Hematopoietic multipotent progenitor cell treated with erythropoietin and hydrocortisone succinate and interleukin-3 and kit ligand, for 15 days (in vitro differentiated cells): Measurements from ENCODE around the gene RD3L.
"Not testable (repeated sequence)": the region's sequence is repeated elsewhere in the genome, so short reads cannot be mapped to it uniquely, and the experiment has no call there.

Experiments
- DNase-seq: peaks from one replicate; pipeline ENCODE4 v3.0.0-alpha.2; 2015; ENCODE audit warnings: low spot score

RD3L gene

DNA sequence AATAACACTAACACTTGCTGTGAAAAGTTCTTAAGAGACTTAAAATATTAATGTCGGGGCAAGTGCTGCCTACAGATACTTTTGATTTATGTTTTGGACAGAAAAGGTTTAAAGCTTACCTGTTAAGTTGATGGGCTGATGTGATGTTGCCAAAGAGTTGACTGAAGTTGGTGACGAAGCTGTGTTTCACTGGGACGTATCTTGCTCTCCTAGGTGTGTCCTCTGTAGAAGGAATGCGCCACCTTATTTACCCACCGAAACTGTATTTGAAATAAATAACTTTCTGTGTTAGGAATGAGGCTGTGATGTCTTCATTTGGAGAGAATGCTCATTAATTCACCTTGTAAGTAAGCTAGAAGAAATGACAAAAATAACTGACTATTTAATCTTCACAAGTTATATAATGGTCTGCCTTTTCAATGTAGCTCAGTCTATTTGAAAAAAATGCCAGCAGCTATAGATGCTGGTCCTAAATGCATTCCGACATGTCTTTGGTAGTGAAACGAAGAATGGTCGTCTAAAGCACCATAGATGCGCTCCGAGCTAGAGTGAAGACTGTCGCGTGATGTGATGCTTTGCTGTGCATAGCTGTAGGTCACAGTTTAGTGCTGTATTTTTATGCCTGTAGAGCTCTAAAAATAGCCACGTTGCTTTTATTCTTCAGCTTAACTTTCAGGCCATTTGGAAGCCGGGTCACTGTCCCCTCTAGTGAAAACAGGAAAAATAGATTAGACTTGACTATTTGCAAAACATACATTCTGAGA, at the start of gene RD3L:
TSS of gene RD3L (minus strand) at position 557 of the 764 bp plus-strand sequence. CDS start 834 bp downstream, outside the sequence.
- DNase-seq, result no peak

DNA sequence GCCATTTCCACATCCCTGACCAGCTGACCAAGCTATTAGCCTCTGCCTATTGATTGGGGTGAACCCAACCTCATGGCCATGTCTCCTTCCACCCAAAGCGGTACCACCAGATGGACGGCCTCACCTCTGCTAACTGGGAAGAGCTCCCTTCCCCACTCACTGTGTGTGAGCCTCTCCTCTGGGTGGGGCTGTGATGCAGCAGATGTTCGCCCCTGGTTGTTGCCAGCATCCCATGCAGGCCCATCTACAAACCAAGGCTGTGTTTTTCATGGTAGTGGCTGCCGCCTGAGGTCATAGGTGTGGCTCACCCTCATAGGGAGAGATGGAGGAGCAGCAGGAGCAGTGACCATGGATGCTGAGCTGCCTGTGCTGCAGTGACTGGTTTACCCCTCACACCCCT, 47.6 kb upstream of the RD3L start:
- no peak for DNase-seq

DNA sequence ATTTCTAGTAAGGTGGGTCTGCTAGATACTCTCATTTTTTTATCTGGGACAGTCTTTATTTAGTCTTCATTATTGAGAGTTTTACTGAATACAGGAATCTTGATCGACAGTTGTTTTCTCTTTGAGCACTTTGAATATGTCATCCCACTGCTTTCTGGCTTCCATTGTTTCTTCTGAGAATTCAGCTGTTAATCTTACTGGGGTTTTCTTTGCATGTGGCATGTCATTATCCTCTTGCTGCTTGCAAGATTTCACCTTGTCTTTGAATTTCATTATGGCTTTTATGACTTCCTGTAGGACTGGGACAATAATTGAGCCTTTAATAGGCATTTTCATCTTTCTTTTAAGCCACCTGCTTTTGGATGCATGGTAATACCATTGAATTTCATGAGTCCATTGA, 46.7 kb upstream of the RD3L start:
- no peak for DNase-seq

DNA sequence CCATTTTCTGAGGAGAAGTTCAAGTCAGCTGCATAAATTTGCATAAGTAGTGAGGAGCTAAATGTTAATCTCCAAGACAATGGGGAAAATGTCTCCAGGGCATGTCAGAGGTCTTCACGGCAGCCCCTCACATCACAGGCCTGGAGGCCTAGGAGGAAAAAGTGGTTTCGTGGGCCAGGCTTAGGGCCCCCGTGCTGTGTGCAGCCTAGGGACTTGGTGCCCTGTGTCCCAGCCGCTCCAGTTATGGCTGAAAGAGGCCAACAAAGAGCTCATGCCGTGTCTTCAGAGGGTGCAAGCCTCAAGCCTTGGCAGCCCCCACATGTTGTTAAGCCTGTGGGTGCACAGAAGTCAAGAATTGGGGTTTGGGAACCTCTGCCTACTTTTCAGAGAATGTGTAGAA, 41.9 kb upstream of the RD3L start:
- DNase-seq, result no peak

DNA sequence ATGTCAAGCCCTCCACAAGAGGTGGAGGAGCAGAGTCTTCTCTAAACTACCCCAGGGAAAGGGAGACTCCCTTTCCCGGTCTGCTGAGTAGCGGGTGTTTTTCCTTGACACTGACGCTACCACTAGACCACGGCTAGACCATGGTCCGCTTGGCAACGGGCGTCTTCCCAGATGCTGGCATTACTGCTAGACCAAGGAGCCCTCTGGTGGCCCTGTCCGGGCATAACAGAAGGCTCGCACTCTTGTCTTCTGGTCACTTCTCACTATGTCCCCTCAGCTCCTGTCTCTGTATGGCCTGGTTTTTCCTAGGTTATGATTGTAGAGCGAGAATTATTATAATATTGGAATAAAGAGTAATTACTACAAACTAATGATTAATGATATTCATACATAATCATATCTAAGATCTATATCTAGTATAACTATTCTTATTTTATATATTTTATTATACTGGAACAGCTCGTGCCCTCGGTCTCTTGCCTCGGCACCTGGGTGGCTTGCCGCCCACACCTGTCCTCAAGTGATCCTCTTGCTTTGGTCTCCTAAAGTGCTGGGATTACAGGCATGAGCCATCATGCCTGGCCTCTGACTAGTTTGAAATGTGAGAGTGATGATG, 38.4 kb upstream of the RD3L start:
- not testable (repeated sequence) for DNase-seq

DNA sequence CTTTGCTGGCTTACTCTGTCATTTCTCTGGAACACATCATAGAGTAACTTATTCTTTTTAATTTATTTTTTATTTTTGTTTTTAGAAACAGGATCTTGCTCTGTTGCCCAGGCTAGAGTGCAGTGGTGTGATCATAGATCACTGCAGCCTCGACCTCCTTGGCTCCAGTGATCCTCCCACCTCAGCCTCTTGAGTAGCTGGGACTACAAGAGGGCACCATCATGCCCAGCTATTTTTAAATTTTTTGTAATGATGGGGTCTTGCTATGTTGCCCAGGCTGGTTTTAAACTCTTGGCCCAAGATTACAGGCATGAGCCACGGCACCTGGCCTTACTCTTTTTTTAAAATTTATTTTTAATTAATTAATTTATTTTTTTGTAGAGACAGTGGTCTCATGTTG, 32.2 kb upstream of the RD3L start:
- no peak for DNase-seq

DNA sequence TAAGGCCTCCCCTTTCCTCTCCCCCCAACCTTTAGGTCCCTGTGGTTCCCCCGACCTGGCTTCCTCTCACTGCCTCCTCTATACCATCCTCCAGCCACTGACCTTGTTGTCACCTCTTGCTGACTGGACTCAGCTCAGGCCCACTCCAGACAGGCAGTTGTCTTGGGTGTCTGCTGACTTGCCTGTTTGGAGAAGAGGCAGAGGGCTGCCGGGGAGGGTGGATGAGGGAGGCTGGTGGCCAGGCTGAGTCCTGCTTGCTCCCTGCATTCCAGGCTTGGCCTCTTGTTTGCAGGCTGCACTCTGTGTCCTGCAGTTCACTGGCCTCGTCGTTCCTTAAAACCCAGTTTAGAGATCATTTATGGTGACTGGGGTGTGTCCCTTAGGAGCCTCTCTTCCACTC, 31.0 kb upstream of the RD3L start:
- DNase-seq, result no peak

DNA sequence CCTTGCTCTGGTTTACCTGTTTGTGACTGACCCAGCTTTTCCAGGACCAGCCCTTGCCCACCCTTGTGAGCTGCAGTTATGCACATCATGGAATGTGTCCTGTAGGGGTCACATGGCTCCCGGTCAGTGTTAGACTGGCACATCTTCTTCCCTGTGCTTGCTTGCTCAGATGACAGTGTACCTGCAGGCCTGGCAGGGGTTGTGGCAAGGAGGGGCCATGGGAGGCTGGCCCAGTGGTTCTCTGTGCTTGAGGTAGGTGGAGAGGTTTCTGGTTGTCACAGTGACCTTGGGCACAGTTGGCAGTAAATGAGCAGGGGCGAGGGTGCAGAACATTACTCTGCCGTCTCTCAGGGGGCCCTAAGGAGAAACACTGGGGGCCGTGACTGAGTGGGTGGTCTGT, 27.6 kb upstream of the RD3L start:
- DNase-seq, result no peak

DNA sequence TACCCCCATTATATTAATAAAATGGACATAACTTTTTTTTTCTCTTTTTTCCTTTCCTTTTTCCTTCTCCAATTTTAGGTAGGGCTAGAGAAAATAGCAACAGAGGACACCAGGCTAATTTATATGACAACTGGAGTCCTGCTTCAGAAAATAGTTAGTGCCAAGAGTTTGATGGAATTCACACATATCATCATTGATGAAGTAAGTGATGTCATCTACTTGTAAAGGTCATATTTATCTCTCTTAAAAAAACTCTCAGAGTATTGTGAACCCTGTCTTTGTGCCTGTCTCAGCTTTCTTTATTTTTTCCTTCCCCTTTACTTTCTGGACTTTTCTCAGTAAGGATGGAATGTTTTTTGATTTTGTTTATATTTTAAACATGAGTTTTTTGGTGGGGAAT, 24.3 kb upstream of the RD3L start:
- no peak for DNase-seq

DNA sequence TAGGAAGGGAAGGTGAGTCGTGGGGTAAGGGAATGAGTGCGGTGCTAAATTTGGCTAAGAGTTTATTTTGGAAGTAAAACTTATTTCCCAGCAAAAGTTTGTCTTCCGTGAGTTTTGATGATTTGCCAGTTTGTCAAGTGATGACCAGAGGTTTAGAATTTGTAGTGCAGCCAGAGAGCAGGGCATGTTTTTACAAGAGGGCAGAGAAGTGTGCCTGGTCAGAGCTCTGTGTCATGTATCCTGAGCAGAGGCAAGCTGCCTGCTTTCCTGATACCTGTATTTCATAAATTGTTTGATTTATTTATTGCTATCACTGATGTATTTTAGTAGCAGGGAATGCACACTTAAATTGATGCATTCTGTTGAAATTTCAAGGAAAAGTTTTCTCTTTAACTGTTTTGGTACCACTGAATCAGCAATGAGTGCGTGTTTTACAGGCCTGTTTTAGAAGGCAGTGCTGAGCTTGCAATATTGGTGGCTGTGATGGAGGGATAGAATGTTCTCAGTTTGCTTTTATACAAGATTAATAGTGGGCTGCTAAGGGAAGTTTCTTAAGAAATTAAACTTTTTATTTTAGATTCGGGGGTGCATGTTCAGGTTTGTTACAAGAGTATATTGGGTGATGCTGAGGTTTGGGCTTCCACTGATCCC, 19.7 kb upstream of the RD3L start:
- DNase-seq, result no peak

DNA sequence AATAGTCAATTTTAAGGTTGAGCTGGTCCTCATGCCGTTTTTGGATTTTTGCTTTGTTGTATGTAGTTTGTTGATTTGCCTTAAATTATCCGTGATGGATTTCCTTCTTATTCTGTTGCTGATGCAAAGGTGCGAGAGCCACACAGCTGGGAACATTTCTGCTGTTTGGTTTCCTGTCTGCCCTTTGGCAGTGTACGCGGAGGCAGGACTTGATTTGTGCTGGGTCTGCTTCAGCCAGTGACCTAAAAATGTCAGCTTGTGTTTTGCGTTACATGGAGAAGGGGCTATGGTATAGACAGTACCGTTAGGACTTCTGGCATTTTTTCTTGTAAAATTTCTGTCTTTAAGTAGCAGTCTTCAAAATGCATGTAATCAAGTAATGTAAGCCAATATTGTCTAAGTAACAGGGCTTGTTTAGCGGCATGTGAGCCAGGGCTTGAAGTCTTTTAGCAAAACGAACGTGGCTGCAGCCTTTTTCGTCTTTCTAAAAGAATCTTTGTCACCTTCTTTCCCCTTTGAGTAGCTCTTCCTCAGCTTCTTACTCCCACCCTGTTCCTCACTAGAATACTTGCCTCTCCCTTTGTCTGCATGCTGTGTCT, 18.2 kb upstream of the RD3L start:
- no peak for DNase-seq

DNA sequence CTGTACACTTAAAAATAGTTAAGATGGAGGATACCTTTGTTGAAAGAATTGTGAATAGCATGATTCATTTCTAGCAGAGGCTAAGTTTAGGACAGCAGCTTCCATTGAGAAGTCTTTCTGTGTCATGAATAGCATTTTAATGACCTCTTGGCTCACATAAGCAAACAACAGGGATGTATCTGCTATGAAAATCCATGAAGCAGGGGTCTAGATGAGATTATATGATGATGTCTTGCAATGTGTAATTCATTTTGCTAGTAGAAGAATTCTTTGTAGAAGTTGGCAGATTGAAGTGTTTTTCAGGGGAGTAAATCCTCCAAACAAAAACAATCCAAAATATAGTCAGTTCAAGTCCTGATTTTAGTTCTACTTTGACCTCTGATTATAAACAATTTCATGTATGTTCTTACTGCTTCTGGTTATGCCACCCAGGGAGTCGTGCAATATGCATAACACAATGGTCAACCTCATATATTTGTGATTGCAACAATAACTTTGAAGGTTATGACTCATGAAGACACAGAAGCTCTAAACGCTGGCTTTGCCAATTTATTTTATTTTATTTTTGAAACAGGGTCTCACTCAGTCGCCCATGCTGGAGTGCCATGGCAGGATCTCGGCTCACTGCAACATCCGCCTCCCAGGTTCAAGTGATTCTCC, 6.9 kb upstream of the RD3L start:
- DNase-seq, result no peak

DNA sequence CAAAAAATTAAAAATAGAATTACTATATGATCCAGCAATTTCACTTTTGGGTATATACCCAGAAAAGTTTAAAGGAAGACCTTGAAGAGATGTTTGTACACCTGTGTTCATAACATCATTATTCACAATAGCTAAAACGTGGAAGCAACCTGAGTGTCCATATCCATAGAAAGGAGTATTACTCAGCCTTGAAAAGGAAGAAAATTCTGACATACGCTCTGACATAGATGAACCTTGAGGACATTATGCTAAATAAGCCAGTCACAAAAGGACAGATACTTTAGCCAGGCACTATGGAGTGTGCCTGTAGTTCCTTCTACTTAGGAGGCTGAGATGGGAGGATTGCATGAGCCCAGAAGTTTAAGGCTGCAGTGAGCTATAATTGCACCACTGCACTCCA, 6.1 kb upstream of the RD3L start:
- DNase-seq, result no peak

DNA sequence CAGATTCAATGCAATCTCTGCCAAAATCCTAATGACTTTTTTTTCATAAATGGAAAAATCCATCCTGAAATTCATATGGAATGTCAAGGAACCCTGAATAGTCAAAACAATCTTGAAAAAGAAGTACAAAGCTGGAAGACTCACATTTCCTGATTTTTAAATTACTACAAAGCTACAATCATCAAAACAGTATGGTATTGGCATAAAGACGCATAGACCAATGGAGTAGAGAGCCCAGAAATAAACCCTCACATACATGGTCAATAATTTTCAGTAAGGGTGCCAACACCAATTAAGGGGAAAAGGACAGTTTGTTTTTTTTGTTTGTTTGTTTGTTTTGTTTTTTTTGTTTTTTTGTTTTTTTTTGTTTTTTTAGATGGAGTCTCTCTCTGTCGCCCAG, 4.6 kb upstream of the RD3L start:
- DNase-seq, result no peak

DNA sequence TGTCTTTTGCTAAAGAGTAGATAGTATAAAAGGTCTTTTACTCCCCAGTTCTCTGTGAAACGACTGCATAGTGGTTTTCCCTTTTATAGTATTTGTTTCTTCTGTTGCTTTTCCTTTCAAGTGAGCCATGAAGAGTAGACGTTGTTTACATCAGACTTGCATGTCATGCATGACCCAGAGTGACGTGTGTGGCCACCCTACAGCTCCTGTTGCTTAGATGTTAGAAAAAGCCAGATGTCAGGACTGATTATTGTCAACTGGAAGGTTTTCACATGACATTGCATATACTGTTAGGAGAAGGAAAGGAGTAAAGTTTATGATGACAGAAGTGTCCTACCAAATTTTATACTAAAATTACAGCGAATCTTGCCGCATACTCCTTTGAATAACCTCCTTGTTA, 1.3 kb upstream of the RD3L start:
- DNase-seq, result peak; percentile 83

DNA sequence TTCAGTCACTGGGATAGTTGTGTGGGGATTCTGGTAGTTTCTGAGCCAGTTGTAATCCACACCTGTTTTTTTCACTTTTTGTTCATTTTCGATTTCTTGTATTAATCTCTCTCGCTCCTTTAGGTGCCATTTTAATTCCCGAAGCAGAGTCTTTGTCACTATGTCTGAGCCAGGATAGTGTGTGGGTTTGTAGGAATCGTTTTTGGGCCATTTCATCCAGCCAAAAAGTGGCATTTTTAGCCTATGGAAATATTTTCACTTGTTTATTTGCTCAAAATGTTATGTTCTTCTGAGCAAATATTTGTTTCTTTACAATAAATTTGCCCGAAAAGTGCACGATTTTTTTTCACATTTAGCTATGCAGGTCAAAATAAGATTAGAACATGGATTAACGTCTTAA, 867 bp downstream of the RD3L start:
- no peak for DNase-seq

DNA sequence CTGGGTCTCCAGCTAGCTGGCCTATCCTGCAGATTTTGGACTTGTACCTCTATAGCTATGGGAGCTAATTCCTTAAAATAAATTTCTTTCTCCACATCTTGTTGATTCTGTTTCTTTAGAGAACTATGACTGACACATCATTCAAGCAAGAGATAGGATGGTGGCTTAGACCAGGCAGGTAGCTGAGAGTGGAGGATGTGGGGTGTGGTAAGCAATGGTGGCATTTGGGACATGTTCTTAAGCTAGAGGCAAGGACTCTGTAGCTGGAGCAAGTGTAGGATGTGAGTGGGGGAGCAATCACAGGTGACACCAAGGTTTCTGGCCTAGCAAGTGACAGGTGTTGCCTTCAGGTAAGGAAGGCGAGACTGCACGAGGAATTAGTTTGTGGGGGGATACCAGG, 7.2 kb downstream of the RD3L start:
- DNase-seq, result no peak

DNA sequence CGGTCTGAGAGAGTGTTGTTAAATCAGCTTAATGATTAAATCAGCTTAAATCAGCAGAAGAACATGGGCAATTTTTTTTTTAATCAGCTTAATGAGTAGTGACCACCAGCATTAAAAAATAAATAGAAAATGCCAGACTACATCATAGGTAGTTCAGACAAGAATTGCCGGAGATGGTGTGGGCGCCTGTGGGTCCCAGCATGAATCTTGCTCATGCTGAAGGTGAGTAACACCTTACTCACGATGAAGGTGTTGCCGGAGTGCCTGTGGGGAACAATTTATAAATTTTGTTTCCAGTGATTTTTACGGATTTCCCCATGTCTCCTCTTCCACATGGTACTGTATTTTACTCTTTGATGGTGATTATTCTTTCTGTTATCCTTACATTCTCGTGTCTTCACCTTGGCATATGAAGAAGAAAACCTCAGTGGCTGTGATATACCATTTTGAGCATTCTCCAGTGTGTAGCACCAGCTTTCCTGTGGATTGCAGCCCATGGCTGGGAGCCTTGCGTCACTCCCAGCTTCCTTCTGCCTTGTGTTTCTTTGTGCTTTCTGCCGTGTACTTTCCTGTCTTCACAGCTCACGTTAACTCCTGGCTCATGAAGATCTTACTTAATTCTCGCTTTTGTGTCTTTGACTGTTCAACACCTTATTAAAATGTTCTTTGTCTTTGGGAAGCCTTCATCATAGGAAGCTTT, 9.4 kb downstream of the RD3L start:
- no peak for DNase-seq

DNA sequence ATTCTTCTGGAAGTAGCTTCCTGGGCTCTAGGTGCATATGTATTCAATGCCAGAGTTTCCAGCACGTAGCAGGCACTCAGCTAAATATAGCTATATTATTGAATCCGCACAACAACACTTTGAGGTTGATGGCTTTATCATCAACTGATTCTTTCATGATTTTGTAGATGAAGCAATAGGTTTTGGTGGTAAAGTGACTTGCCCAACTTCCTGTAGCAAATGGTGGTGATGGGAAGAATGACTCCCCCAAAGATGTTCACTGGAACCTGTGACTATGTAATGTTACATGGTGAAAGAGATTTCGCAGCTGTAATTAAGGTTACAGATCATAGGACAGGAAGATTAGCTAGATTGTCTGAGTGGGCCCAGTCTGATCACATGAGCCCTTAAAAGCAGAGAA, 10.9 kb downstream of the RD3L start:
- no peak for DNase-seq

DNA sequence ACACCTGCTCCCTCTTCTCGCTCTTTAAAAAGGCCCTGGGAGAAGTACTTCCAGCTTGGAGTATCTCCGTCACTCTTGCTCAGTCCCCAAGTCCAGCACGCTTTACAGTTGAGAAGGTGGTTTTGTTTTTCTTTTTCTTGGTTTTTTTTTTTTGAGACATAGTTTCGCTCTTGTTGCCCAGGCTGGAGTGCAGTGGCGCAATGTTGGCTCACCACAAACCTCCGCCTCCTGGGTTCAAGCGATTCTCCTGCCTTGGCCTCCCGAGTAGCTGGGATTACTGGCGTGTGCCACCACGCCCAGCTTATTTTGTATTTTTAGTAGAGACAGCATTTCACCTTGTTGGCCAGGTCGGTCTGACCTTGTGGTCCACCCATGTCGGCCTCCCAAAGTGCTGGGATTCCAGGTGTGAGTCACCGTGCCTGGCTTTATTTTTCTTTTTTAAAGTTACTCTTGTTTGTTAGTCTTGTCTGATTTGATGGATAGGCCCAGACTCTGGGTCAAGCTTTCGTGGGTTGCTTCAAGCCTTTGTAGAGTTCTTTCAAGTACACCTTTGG, 12.2 kb downstream of the RD3L start:
- DNase-seq, result no peak

DNA sequence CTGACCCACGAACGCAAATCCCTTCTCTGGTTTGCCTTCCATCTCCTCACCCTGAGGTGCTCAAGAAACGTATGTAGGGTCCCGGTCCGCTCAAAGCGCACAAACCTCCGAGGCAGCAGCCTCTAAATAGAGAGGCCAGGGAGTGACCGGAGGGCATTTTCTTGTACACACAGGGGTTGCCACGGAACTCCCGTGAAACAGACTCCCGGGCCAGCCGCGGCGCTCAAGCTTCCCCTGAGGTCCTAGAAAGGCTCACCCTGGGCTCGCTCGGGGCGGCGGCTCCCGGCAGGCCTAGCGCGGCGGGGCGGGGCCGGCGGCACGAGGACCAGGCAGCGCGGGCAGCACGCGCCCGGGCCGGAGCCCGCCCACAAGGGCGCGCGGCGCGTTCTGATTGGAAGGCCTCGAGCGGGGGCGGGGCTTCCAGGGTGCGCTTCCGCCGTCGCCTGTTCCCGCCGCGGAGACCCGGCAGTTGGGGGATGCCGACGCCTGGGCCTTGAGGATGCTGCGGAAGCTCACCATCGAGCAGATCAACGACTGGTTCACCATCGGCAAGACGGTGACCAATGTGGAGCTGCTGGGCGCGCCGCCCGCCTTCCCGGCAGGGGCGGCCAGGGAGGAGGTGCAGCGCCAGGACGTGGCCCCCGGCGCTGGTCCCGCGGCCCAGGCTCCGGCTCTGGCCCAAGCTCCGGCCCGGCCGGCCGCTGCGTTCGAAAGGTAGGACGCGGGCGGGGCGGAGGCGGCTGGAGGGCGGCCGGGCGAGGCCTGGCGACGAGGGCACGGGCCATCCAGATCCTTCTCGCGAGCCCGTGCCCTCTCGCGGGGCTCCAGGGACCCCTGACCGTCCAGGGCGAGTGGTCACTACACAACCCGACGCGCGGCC, 14.1 kb downstream of the RD3L start, which contains the start of gene TDRD9:
TSS of gene TDRD9 (plus strand) at position 446 of the 880 bp plus-strand sequence. CDS start at position 500, 54 bp downstream.
- DNase-seq, result no peak
